Anterior cingulate cortex (tissue), 58 donors: ENCODE results near the gene GLB1L.
"Not testable (repeated sequence)": the region's sequence is repeated elsewhere in the genome, so short reads cannot be mapped to it uniquely, and the experiment has no call there.

ENCODE experiments used
- DNase-seq, 58 donors: peaks; one replicate each; lab custom pipeline; 2025; lab: John Stamatoyannopoulos, UW

GLB1L gene

DNA sequence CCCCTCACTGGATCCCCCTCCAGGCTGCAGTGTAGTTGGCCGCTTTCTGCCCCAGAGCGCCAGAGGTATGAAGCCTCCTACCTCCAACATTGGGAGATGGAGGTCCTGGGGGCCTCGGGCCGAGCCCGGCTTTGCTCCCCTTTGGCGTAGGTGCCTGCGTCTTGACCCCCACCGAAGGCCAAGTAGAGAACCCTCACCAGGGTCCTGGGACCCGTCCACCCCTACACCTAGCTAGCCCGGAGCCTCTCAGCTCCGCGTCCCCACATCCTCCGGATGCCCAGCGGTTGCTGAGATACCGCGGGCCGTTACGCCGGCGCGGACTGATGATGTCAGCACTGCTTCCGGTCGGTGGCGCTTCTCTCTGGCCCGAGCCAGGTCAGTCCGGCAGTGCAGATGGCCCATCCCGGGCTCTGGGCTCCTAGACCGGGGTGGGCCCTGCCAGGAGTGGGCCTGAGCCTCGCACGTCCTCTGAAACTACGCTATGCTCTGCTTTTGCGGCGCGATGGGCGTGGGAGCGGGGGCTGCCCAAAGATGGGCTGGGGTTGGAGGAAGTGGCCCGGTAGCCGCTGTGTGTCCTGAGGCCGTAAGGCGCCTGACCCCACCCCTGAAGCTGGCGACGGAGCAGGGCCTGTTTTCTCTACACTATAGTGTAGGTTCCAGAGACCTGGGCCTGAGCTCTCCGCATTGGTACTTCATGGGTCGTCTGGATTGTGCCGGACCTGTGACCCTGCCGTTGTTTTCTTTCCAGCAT, at the start of gene GLB1L, which contains the start of gene STK16:
GLB1L (minus strand) TSS at position 297 of the 751 bp plus-strand sequence. CDS start 1,871 bp downstream, outside the sequence.
STK16 (plus strand) TSS at position 332 of the 751 bp plus-strand sequence. CDS start 521 bp downstream, outside the sequence.
- DNase-seq = peak; percentile 18 to 97 (median 87)

DNA sequence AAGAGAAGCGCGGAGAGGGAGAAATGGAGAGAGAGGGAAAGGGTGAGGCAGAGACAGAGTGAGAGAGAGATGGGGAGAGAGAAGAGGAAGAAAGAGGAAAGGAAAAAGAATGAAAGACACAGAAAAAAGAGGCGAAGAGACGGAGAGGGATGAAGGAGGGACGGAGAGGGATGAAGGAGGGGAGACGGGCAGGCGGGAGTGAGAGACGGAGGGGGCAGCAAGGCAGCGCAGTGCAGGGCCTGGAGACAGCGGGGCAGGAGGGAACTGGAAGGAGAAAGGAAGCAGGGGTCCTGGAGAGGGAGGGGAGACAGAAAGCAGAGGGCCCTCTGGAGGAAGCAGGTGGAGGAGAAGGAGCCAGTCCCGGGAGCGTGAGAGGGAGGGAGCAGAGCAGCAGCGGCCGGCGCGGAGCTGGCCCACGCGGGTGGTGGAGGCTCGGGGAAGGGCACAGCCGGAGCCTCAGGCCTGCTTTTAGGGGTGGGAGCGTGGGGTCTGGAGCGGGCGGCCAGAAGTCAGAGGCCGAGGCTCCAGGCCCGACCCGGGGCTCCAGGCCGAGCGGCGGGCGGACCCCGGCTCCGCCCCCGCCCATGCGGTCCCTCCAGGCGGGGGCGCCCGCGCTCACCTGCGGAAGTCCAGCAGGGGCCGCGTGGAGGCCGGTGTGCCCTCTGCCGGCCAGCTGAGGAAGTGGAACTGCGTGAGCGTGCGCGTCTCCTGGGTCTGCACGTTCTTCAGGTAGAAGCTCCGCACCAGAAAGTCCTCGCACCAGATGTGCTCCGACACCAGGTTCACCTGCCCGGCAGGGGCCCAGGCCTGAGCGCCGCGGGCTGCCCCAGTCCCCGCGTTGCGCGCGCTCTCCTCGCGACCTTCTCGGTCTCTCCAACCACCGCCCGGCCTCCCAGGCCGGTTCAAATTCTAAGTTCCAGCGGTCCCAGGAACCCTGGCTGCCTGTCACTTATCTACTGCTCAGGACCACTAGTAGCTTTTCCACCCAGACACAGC, 49.4 kb upstream of the GLB1L start:
- DNase-seq = peak in 53 of 58 donors; percentile 29 to 84 (median 70)

DNA sequence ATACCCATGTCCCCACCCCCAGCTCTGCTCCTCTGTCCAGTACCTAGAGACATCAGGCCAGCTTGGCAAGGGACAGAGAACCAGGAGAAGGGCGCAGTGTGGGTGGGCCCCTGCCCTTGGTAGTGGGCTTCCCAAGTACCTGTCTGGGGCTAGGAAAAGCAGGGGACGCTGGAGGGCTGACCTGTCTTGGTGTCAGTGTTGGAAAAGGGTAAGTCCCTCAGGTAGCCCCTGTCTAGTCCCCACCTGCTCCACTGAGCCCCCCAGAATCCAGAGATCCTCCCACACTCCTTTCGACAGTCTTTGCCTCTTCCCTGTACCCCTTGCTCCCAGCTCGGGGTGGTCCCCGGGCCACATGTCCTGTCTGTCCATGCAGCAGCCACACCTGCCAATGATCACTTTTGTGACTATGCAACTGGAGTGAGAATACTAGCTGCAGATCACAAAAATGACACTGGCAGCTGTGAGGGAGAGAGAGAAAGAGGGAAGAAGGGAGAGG, 48.5 kb upstream of the GLB1L start:
- DNase-seq = no peak

DNA sequence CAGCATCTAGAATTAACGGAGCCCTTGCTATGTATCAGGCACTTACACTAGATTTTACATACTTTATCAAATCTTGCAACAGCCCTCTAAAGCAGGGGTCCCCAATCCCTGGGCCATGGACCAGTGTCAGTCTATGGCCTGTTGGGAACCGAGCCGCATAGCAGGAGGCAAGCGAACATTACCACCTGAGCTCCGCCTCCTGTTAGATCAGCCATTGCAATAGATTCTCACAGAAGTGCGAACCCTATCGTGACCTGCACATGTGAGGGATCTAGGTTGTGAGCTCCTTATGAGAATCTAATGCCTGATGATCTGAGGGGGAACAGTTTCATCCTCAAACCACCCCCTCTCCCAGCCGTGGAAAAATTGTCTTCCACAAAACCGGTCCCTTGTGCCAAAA, 47.4 kb upstream of the GLB1L start:
- DNase-seq = no peak

DNA sequence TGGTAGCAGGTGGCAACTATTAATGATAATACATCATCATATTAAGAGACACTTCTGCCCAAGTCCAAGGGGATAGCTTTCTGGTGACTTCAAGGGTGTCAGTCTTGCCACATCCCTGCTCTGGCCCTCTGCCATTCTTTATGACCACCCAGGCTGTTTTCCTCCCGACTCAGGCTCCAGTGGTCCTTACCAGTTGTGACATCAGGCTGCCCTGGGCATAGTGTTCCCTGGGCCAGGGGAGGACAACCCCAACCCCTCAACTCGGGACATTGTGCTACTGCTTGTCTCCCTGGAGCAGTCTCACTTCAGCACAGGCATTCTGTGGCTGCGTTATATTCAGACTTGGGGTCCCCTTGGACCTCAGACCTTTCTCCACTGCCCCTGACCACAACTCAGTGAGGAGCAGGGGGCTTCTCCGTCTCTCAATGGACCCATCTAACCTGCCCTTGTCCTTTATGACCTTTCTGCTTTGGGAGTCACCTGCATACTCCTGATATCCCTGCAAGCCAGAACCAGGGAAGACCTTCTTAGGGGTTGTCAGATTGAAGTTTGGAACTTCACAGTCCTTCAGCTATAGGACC, 46.8 kb upstream of the GLB1L start:
- DNase-seq = no peak

DNA sequence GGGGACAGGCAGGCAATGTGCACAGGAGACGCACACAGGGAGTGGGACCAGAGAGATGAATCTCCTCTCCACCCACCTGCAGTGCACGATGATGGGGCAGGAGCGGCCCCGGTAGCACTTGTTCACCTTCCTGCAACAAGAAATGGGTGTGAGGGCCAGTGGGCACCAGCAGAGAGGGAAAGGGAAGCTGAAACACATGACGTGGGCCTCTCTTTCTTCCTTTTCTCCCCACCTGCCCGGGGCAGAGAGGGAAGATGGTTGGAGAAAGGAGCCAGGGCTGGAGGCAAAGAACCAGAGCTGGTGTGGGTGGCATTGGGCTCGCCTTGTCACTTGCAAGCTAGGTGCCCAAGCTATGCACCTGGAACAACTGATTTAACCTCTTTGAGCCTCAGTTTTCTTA, 46.1 kb upstream of the GLB1L start:
- no peak for DNase-seq

DNA sequence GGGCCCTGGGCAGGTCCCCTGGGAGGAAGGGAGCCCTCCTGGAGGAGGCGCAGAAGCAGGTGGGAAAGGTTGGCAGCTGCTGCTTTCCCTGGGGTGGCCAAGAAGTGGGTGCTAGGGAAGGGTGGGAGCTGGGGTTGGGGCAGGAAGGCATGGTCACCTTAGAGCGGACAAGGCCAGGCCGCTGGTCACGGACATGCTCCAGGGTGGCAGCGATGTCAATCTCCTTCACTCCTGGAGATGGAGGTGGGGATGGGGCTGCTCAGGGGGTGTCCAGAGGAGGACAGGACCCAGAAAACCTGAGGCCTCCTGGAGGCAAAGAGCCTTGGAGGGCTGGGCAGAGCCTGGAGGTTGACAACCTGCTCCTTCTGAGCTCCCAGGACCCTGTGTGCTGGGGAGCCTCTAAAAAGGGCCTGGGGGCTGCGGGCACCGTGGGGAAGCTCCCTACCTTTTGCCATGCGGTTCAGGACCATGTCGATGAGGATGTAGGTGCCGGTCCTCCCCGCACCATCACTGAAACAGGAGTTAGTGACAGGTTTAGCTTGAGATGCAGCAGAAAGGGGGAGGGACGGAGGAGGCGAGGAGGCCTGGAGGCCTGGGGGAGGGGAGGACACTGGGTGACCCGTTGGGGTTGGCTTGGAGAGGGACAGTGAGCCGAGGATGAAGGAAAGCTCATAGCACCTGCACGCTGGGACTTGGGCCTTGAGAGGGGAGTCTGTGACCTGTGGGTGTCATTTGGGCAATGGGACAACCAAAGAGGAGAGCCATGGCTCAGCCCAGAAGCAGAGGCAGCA, 45.3 kb upstream of the GLB1L start:
- DNase-seq = no peak

DNA sequence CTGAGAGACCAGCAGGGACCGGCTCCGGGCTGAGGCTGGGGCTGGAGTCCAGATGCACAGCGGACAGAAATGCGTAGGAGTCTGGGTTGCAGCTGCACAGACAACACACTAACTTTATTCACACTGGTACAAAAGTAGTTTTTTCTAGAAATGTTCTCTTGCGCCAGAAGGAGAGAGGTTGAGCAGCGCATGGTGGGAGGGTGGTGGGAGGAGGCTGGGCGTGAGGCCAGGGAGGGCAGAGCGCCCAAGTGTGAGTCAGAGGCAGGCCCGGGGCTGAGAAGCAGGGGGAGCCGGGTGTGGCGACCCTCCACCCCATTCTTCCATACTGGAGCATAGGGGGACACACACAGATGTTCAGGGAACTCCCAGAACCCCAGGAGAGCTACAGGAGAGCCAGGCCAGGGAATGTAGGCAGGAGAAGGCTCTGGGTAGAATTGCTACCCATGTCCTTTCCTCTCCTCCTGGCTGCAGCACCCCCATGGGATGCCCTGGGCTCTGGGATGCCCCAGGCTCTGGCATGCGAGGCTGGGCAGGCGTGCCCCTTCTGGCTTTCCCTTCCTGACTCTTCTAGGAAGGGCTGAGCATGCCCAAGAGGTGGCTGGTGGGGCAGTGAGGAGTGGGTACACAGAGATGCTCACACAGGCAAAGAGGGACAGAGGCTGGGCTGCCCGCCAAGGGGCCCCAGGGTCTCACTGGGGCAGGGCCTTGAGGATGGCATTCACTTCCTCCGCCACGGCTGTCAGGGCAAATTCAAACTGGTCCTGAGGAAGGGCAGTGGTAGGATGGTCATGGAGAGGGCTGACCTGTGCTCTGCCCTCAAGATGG, 44.5 kb upstream of the GLB1L start:
- DNase-seq = peak in 55 of 58 donors; percentile 27 to 97 (median 80)

DNA sequence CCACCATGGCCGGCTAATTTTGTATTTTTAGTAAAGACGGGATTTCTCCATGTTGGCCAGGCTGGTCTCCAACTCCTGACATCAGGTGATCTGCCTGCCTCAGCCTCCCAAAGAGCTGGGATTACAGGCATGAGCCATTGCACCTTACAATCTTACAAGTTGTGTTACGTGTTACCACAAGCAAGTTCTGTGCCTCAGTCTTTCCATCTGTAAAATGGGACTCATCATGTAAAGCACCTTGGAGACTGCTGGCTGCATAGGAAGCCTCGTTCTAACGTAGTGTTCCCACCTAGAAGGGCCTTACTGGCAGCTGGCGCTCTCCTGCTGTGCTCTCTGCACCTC, 43.9 kb upstream of the GLB1L start:
- no peak for DNase-seq

DNA sequence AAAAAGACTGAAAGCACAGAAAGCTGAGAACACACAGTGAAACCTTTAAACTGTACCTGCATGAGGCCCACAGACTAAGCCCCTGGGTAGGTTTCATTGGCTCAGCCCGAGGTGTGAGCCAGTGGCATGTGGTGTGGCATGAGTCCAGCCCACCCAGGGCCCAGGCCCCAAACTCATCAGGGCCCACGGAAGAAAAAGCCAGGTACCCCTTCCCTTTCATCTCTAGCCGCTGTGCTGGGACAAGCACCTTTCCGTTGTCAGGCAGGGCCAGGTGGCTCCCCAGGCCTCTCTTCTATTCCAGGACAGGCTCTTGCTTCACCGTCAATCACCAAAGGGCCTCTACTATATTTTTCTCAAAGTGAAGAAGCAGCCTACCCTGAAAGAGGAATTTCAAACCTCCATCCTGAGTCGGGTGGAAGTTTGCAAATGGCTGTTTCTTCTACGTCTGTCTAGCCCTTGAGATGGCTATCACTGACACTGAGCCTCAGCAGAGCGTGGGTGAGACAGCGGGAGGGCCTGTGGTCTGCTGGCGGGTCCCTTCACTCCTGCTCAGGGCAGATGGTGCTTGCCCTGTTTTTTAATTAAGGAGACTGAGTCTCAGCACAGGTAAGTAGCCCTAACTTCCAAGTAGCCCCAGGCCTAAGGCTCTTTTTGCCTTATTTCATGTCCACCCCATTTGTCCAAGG, 42.5 kb upstream of the GLB1L start:
- DNase-seq = no peak

DNA sequence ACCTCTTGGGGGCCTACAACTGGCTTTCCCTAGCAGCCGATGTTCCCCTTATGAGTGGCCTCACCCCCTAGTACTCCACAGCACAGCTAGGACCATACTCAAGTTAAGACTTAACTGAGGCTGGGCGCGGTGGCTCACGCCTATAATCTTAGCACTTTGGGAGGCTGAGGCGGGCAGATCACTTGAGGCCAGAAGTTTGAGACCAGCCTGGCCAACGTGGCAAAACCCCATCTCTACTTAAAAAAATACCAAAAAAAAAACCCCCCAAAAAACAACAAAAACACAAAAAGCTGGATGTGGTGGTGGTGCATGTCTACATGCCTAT, 41.8 kb upstream of the GLB1L start:
- not testable (repeated sequence) for DNase-seq

DNA sequence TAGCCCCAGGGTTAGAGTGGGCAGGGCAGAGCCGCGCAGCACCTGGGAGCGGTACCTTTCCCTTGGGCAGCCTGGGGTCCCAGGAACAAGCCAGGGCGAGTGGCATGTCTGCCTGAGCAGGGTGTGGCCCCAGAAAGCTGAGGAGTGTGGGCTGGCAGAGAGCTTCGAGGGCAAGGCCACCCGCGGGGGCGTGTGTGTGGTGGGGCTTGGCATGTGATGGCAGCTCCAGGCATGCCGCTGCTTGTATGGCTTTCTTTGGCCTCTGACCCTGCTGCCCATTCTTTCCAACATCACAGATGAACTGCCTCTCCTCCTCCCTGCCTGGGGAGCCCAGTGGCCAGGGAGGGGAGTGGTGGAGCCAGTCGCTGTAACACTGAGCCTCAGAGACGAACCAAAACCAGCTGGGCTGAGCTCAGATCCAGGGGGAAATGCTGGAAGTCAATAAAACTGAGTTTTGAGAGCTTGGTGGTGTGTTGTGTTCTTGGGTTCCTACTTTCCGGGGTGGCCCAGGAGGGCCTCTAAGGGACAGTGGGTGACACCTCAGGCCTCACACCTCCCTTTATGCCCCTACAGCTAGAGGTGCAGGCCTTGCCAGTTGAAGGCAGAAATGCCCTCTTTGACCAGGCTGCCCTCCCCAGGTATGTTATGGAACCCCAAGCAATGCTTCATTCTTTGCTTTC, 41.3 kb upstream of the GLB1L start:
- peak in 24 of 58 donors; percentile 28 to 68 (median 50) for DNase-seq

DNA sequence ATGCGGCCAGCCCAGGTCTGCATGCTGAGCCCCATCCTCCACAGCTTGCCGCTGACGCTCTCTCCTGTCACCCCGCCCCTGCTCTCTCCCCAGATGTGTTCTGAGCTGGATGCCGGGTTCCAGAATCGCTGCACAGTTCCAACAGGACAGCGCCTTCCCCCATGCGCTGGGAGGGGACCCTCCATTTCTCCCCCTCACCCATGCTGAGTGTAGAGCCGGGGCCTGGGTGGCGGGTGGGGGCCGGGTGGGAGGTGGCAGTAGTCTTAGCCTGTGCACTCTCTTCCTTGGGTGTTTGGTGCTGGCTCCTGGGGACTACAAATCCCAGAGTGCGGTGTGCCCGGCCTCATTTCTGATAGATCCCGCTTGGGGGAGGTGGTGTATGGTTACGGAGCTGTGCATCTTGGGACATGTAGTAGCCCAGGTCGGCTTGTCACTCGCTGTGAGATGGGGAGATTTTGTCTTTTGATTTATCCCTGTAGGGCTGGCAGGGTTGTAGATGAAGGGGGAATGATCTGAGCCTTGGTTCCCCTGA, 40.7 kb upstream of the GLB1L start:
- peak in 46 of 58 donors; percentile 27 to 83 (median 62) for DNase-seq

DNA sequence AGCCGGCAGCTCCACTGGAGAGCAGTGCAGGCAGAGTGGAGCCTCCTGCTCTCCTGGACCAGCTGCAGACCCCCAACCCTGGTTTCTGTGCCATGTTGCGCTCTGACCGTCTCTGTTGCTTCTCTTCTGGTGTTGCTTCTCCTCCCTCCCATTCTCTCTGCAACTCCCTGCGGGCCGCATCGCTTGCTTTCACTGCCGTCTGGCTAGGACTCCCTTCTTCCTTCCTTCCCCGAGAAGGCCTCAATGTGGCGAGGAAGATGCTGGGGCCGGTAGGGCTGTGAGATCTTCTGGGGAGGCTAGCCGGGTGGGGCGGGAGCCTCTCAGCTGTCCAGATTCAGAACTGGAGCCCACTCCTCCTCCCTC, 40.1 kb upstream of the GLB1L start:
- no peak for DNase-seq

DNA sequence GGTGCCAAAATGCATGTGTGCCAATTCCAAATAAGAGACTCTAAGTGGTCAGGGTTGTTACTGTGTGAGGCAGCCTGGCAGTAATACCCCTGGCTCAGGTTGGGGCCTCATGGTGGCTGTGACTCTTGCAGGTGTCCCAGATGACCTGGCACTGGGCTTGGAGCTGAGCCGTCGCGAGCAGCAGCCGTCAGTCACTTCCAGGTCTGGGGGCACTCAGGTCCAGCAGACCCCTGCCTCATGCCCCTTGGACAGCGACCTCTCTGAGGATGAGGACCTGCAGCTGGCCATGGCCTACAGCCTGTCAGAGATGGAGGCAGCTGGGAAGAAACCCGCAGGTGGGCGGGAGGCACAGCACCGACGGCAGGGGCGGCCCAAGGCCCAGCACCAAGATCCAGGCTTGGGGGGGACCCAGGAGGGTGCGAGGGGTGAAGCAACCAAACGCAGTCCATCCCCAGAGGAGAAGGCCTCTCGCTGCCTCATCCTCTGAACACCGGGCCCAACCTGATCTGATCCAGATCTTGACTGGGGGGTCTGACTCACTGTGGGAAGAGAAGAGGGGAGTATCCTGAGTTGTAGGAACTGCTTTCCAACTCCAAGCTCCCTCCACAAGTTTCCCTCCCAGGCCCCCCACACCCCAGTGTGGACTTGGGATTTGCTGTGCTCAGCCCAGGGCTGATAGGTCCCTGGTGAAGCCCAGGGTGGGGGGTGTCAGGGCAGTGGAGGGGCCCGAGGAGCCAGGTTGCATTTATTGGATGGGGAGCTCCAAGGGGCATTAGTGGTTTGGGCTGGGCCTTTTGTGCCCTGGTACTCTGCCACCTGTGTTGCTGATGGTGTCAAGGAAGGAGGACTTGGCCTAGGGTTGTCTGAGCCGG, 39.5 kb upstream of the GLB1L start:
- no peak for DNase-seq

DNA sequence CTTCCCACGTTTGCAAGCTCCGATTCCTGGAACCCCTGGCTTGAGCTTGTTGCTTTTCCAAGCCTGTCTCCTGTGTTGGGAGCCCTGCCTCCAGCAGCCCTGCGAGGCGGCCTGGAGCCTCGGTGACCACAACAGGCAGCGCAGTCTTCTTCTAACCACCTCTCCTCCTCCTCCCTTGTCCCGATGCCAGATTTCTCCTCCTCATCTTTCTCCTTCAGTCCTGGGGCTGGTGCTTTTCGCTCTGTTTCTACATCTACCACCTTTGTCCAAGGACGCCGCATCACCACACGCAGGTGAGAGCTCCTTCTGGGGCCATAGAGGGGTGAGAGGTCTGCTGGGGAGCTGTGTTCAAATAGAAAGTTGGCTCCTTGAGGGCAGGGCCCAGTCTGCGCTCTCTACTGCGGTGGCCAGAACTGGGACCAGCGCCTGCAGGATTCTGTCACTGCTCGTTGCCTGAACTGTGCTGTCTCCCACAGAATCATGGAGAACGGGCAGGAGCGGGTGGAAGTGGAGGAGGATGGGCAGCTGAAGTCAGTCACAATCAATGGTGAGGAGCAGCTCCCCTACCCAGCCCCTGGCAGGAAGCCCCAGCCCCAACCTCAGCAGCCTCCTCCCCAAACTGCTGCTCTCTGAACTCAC, 37.8 kb upstream of the GLB1L start:
- peak in 8 of 58 donors; percentile 19 to 60 (median 44) for DNase-seq
